Measurements from ENCODE around the gene S100A16.

The S100A16 gene

DNA sequence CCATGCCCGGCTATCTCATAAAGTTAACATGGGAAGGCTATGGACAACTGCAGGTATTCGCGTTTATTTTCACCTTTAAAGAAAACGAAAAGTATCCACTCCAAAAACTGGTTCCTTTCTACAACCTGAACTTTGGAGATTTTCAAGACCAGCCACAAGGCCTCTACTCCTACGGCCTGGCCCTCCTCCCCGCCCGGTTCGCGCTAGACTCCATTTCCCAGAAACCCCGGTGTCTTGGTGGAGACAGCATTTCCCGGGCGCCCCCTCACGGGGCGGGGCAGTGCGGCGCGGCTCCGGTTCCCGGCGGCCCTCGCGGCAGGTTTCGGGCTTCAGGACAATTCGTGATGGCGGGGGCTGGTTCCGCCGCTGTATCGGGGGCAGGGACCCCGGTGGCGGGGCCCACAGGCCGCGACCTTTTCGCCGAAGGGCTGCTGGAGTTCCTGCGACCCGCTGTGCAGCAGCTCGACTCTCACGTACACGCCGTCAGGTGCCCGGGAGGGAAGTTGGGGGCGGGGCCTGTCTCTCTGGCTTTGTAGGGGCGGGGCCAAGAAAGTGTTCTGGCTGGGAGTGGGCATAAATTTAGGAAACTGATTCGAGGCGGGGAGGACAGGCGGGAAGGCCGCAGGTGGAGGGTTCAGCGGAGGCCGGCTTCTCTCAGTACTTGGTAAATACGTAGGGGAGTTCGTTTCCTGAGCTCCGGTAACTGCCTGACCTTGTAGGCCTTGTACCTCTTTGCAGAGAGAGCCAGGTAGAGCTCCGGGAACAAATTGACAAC, 45.6 kb upstream of the S100A16 start, which contains the start of gene SNAPIN:
SNAPIN (plus strand) TSS at position 304 of the 775 bp plus-strand sequence; CDS start at position 345, 41 bp downstream.
- peaks cover 4 to 11% (median 10%) of the 10 kb centered on the region in 4 donors for H3K4me1 ChIP-seq

DNA sequence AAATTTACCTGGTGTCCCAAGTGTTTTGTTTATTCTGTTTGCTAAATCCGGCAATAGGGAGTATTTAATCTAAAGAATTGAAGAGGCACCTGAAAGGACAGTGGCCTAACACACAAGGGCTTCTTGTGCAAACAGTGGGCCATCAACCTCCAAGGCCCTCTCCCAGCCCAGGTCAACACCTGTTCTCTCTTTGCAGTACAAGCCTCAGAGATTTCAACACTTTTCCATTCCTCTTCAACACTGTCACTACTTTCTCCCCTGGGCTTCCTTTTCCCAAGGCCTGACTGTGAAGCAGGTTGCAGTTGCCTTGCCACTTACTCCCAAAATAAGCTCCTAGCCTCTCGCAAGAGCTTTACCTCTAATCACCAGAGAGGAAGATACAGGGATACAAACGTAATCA, 42.4 kb upstream of the S100A16 start:
- Histone ChIP-seq H3K27ac (no peak overlapping the region), H3K4me3 (no peak overlapping the region), H3K27me3 (no peaks in the 10 kb centered on the region), H3K36me3 (peaks cover 0 to 6% (median 0%) of the 10 kb centered on the region in 3 donors), H3K9me3 (no peaks in the 10 kb centered on the region), H3K4me1 (peaks cover 4 to 13% (median 11%) of the 10 kb centered on the region in 4 donors)
- intact Hi-C loops (cut with DNase I; ENCODE audit: low total_unique reads), result no loop called here
- TF ChIP-seq, protein P1, sequence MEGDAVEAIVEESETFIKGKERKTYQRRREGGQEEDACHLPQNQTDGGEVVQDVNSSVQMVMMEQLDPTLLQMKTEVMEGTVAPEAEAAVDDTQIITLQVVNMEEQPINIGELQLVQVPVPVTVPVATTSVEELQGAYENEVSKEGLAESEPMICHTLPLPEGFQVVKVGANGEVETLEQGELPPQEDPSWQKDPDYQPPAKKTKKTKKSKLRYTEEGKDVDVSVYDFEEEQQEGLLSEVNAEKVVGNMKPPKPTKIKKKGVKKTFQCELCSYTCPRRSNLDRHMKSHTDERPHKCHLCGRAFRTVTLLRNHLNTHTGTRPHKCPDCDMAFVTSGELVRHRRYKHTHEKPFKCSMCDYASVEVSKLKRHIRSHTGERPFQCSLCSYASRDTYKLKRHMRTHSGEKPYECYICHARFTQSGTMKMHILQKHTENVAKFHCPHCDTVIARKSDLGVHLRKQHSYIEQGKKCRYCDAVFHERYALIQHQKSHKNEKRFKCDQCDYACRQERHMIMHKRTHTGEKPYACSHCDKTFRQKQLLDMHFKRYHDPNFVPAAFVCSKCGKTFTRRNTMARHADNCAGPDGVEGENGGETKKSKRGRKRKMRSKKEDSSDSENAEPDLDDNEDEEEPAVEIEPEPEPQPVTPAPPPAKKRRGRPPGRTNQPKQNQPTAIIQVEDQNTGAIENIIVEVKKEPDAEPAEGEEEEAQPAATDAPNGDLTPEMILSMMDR (IDR thresholded peaks at IDR 0.05), result no peak
- DNase-seq, result peak in 1 of 2 donors; percentile 37

More for the DNA sequence above, 45.6 kb upstream of the S100A16 start, which contains the start of gene SNAPIN:
- no peaks in the 10 kb centered on the region for H3K9me3 ChIP-seq
- peak; percentile 92 to 96 for DNase-seq
- H3K36me3 ChIP-seq, result peaks cover 29 to 38% (median 31%) of the 10 kb centered on the region in 3 donors
- TF ChIP-seq, protein P1 (IDR thresholded peaks at IDR 0.05), result peak in 1 of 2 experiments; percentile 25
- peak within 1 kb of the TSS; percentile 56 to 72 for H3K4me3 ChIP-seq
- intact Hi-C loops (cut with DNase I; ENCODE audit: low total_unique reads), result no loop called here
- no peaks in the 10 kb centered on the region for H3K27me3 ChIP-seq
- H3K27ac ChIP-seq, result peak within 1 kb of the TSS; percentile 88 to 94

DNA sequence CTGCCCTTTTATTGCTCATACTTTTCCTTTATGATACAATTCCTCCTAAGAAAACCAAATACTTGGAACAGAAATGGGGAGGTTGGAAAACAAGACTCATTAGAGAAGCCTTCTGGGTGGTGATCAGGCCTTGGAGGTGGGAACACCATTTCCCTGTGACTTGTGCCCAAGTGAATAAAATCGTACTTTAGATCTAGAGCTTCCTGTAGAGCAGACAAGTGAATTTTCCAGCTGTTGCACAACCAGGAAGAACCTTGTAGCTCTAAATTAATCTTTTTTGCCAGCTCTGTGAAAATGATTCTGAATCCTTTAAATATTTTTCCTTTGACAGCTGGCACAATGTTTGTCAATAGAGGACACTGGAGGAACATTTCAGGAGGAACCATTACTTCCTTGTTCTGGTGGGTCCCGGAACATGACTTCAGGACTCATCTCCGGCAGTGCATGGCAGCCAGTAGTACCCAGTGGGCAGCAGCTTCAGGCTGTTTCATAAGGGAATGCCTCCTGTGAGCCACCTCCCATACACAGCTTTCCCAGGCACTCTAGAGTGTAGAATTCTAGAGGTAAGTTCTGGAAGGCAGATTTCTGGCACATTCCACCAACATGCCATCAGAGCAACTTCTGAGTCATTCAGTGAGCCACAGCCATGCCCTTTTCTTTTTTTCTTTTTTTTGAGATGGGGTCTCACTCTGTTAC, 40.0 kb upstream of the S100A16 start:
- H3K9me3 ChIP-seq, result no peaks in the 10 kb centered on the region
- no peaks in the 10 kb centered on the region for H3K36me3 ChIP-seq
- DNase-seq, result peak in 1 of 2 donors; percentile 61
- peaks cover 0 to 16% (median 5%) of the 10 kb centered on the region in 4 donors for H3K4me1 ChIP-seq
- H3K27ac ChIP-seq, result peak overlapping the region in 1 of 2 donors; percentile 23
- H3K27me3 ChIP-seq, result no peaks in the 10 kb centered on the region
- H3K4me3 ChIP-seq, result no peak overlapping the region
- TF ChIP-seq, protein P1 (IDR thresholded peaks at IDR 0.05), result no peak
- intact Hi-C loops (cut with DNase I; ENCODE audit: low total_unique reads), result no loop called here

DNA sequence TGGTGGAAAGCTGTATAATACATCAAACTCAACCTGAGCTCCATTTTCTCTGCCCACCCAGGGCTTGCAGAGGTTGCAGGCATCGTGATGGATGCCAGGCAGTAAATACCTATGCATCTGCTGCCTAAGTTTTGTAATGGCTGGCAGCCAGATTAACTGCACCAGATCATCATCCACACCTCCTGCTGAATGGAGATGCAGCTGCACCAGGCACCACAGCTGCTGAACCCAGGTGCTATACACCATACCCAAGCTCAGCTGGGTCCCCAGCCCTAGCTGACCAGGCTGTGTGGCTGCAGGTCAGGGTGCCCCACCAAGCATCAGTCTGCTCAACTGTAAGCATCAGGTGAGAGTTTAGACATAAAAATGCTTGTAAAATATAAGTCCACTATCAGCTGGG, 38.8 kb upstream of the S100A16 start:
- intact Hi-C loops (cut with DNase I; ENCODE audit: low total_unique reads), result no loop called here
- H3K27ac ChIP-seq, result no peak overlapping the region
- DNase-seq, result peak in 1 of 2 donors; percentile 48

DNA sequence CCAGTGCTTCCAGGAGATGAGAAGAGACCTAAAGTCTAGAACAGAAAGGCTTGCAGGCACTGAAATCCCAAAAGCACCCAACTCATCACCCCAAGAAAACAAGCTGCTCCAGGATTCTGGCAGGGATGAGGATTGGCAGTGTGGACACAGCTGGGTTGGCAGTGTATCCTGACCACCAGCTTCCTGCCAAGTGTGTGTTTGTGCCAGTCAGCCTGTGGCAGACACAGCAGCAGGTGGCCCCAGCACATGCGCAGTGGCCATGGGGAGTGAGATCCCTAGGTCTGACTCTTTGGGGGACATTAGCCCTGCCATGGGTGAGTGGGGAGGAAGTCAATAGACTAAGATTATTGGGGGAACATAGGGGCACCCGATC, 36.9 kb upstream of the S100A16 start:
- Histone ChIP-seq H3K4me3 (no peak overlapping the region), H3K27me3 (no peaks in the 10 kb centered on the region)
- peak in 1 of 2 donors; percentile 72 for DNase-seq

More for the DNA sequence above, 38.8 kb upstream of the S100A16 start:
- TF ChIP-seq, protein P1 (IDR thresholded peaks at IDR 0.05), result no peak
- no peaks in the 10 kb centered on the region for H3K9me3 ChIP-seq
- peaks cover 0 to 16% (median 5%) of the 10 kb centered on the region in 4 donors for H3K4me1 ChIP-seq
- no peak overlapping the region for H3K4me3 ChIP-seq
- peaks cover 0 to 3% (median 3%) of the 10 kb centered on the region in 3 donors for H3K36me3 ChIP-seq
- no peaks in the 10 kb centered on the region for H3K27me3 ChIP-seq

More for the DNA sequence above, 36.9 kb upstream of the S100A16 start:
- Histone ChIP-seq H3K36me3 (peaks cover 11 to 22% (median 22%) of the 10 kb centered on the region in 3 donors), H3K4me1 (peaks cover 0 to 16% (median 5%) of the 10 kb centered on the region in 4 donors), H3K27ac (no peak overlapping the region), H3K9me3 (no peaks in the 10 kb centered on the region)
- TF ChIP-seq, protein P1 (IDR thresholded peaks at IDR 0.05), result no peak
- intact Hi-C loops (cut with DNase I; ENCODE audit: low total_unique reads), result no loop called here
